Astrocyte (in vitro differentiated cells and primary cell): Measurements from ENCODE around the gene OBSL1. TPM values are rescaled to one million over a fixed set of nuclear protein-coding genes. Genes with fewer than 3 reads are reported as not detected.

Experiments used
- DNase-seq: peaks from one replicate; pipeline ENCODE4 v3.0.0-alpha.2; 2010; ENCODE audit warnings: low read depth
- FAIRE-seq: peaks from 2 replicates; lab custom pipeline; 2011; peaks lifted over from hg19 to GRCh38; lab: Jason Lieb, UNC
- H2AFZ ChIP-seq: 2 replicates; pipeline ENCODE4 v1.6.0; 2012; ENCODE audit warnings: low read depth, low read length, inconsistent platforms
- H3K27ac ChIP-seq: 2 replicates; pipeline ENCODE4 v1.5.1; 2011; ENCODE audit warnings: low read depth, low read length, inconsistent platforms
- H3K27me3 ChIP-seq: 2 replicates; pipeline ENCODE4 v1.6.0; 2011; ENCODE audit warnings: low read length, inconsistent platforms; ENCODE audit not compliant: insufficient read depth
- H3K36me3 ChIP-seq: 2 replicates; pipeline ENCODE4 v1.5.1; 2011; ENCODE audit warnings: low read length, inconsistent platforms; ENCODE audit not compliant: insufficient read depth
- H3K4me1 ChIP-seq: 2 replicates; pipeline ENCODE4 v1.5.1; 2011; ENCODE audit warnings: low read length, inconsistent platforms; ENCODE audit not compliant: insufficient read depth
- H3K4me2 ChIP-seq: 2 replicates; pipeline ENCODE4 v1.6.0; 2012; ENCODE audit warnings: low read length, inconsistent platforms
- H3K4me3 ChIP-seq: 2 replicates; pipeline ENCODE4 v1.5.1; 2011; ENCODE audit warnings: low read depth, mild to moderate bottlenecking, low read length, inconsistent platforms; ENCODE audit not compliant: insufficient read depth
- H3K79me2 ChIP-seq: 2 replicates; pipeline ENCODE4 v1.6.0; 2012; ENCODE audit warnings: mild to moderate bottlenecking, low read length, inconsistent platforms; ENCODE audit not compliant: insufficient read depth
- H3K9ac ChIP-seq: 2 replicates; pipeline ENCODE4 v1.6.0; 2012; ENCODE audit warnings: mild to moderate bottlenecking, low read length, inconsistent platforms
- H3K9me3 ChIP-seq: 2 replicates; pipeline ENCODE4 v1.5.1; 2012; ENCODE audit warnings: low read depth, mild to moderate bottlenecking, low read length, inconsistent platforms; ENCODE audit not compliant: insufficient read depth
- H4K20me1 ChIP-seq: 2 replicates; pipeline ENCODE4 v1.6.0; 2012; ENCODE audit warnings: low read length, inconsistent platforms; ENCODE audit not compliant: insufficient read depth
- H3K27ac Mint-ChIP-seq: one replicate; pipeline ENCODE4 v1.8.0; 2021; ENCODE audit warnings: mild to moderate bottlenecking, mixed read lengths; ENCODE audit not compliant: unreplicated experiment
- H3K27me3 Mint-ChIP-seq: one replicate; pipeline ENCODE4 v1.8.0; 2021; ENCODE audit warnings: low read depth, mixed read lengths; ENCODE audit not compliant: unreplicated experiment
- H3K36me3 Mint-ChIP-seq: one replicate; pipeline ENCODE4 v1.8.0; 2021; ENCODE audit warnings: low read depth, mixed read lengths; ENCODE audit not compliant: unreplicated experiment
- H3K4me1 Mint-ChIP-seq: one replicate; pipeline ENCODE4 v1.8.0; 2021; ENCODE audit warnings: low read depth, mixed read lengths; ENCODE audit not compliant: unreplicated experiment
- H3K4me3 Mint-ChIP-seq: one replicate; pipeline ENCODE4 v1.8.0; 2021; ENCODE audit warnings: mild to moderate bottlenecking, moderate library complexity, mixed read lengths; ENCODE audit not compliant: unreplicated experiment
- H3K9me3 Mint-ChIP-seq: one replicate; pipeline ENCODE4 v1.8.0; 2021; ENCODE audit warnings: mild to moderate bottlenecking, mixed read lengths; ENCODE audit not compliant: unreplicated experiment
- EZH2 ChIP-seq: IDR thresholded peaks from 2 replicates; pipeline ENCODE4 v1.6.1; 2012; ENCODE audit warnings: mild to moderate bottlenecking, low read length, inconsistent platforms; ENCODE audit not compliant: insufficient read depth
- total RNA-seq: library from RNA; stranded (reverse); gene quantifications from 2 replicates; pipeline ENCODE4 v1.2.1, GENCODE V29; 2021
- TF ChIP-seq, protein P1 (sequence below): IDR thresholded peaks from 2 replicates; pipeline ENCODE4 v1.5.1; 2011; ENCODE audit warnings: low read depth, mild to moderate bottlenecking, inconsistent platforms, low read length, moderate library complexity; ENCODE audit not compliant: insufficient read depth

OBSL1 gene
- total RNA-seq, 1 donor from 2014 or later: 77.5 TPM

- H2AFZ ChIP-seq: no peak overlapping the region
- no peaks in the 10 kb centered on the region for H3K9me3 ChIP-seq
- H3K27ac ChIP-seq: no peak overlapping the region
- Mint-ChIP-seq H3K27ac (no peak overlapping the region), H3K4me1 (peaks cover 10% of the 10 kb centered on the region), H3K27me3 (no peaks in the 10 kb centered on the region), H3K36me3 (peaks cover 35% of the 10 kb centered on the region), H3K9me3 (no peaks in the 10 kb centered on the region), H3K4me3 (no peak overlapping the region)
- DNase-seq: no peak
- no peaks in the 10 kb centered on the region for H3K36me3 ChIP-seq
- no peak overlapping the region for H3K9ac ChIP-seq
- FAIRE-seq: no peak
- H4K20me1 ChIP-seq: peaks cover 14% of the 10 kb centered on the region
- H3K79me2 ChIP-seq: no peaks in the 10 kb centered on the region
- H3K4me2 ChIP-seq: no peak overlapping the region
- no peaks in the 10 kb centered on the region for H3K27me3 ChIP-seq
- H3K4me1 ChIP-seq: no peaks in the 10 kb centered on the region
- no peak overlapping the region for H3K4me3 ChIP-seq
- TF ChIP-seq, protein P1, sequence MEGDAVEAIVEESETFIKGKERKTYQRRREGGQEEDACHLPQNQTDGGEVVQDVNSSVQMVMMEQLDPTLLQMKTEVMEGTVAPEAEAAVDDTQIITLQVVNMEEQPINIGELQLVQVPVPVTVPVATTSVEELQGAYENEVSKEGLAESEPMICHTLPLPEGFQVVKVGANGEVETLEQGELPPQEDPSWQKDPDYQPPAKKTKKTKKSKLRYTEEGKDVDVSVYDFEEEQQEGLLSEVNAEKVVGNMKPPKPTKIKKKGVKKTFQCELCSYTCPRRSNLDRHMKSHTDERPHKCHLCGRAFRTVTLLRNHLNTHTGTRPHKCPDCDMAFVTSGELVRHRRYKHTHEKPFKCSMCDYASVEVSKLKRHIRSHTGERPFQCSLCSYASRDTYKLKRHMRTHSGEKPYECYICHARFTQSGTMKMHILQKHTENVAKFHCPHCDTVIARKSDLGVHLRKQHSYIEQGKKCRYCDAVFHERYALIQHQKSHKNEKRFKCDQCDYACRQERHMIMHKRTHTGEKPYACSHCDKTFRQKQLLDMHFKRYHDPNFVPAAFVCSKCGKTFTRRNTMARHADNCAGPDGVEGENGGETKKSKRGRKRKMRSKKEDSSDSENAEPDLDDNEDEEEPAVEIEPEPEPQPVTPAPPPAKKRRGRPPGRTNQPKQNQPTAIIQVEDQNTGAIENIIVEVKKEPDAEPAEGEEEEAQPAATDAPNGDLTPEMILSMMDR: no peak
- no peak for TF ChIP-seq EZH2
These were observed 9.0 kb downstream of the OBSL1 start for GRCh38 chr2:219562049-219563020.

- Mint-ChIP-seq H3K9me3 (no peaks in the 10 kb centered on the region), H3K27ac (no peak overlapping the region), H3K36me3 (peaks cover 29% of the 10 kb centered on the region), H3K4me3 (peak overlapping the region; percentile 35), H3K4me1 (peaks cover 10% of the 10 kb centered on the region), H3K27me3 (no peaks in the 10 kb centered on the region)
- Histone ChIP-seq H3K79me2 (no peaks in the 10 kb centered on the region), H3K27ac (no peak overlapping the region), H4K20me1 (peaks cover 14% of the 10 kb centered on the region), H3K4me2 (no peak overlapping the region), H3K27me3 (no peaks in the 10 kb centered on the region), H3K36me3 (no peaks in the 10 kb centered on the region), H2AFZ (no peak overlapping the region), H3K4me1 (no peaks in the 10 kb centered on the region), H3K9me3 (no peaks in the 10 kb centered on the region), H3K9ac (no peak overlapping the region), H3K4me3 (no peak overlapping the region)
- DNase-seq (no peak), FAIRE-seq (no peak)
- TF ChIP-seq EZH2: no peak
- TF ChIP-seq, protein P1: no peak
These were observed 9.9 kb downstream of the OBSL1 start for GRCh38 chr2:219561179-219562048.
